Measurements from ENCODE around the gene VSTM2B.

DNA sequence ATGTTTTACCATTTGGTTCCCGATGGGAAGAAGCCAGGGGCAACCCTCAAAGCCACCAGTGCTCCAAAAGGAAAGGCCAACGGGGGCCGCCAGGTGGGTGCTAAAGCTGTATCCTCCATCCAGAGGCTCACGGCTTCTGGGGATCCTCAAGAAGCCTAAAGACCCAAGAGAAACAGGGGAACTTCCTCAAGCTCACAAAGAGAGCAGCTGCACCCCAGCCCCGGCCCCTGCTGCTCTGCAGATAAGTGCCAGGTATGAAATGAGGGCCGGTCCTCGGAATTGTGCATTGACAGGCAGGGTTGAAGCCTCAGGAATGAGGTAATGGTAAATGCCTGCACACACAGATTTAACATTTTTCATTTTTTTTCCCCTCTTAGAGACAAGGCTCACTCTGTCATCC is 72.2 kb downstream of the VSTM2B start:
- TF ChIP-seq POLR2AphosphoS5 (IDR thresholded peaks at IDR 0.05; ENCODE audit: low read depth, low read length) (no peak), TCF7L2 (IDR thresholded peaks at IDR 0.05; ENCODE audit: low read depth, low read length) (no peak), SIN3A (IDR thresholded peaks at IDR 0.05; ENCODE audit: borderline replicate concordance, insufficient read depth, low read depth, low read length) (no peak)
- TF ChIP-seq, protein P1, sequence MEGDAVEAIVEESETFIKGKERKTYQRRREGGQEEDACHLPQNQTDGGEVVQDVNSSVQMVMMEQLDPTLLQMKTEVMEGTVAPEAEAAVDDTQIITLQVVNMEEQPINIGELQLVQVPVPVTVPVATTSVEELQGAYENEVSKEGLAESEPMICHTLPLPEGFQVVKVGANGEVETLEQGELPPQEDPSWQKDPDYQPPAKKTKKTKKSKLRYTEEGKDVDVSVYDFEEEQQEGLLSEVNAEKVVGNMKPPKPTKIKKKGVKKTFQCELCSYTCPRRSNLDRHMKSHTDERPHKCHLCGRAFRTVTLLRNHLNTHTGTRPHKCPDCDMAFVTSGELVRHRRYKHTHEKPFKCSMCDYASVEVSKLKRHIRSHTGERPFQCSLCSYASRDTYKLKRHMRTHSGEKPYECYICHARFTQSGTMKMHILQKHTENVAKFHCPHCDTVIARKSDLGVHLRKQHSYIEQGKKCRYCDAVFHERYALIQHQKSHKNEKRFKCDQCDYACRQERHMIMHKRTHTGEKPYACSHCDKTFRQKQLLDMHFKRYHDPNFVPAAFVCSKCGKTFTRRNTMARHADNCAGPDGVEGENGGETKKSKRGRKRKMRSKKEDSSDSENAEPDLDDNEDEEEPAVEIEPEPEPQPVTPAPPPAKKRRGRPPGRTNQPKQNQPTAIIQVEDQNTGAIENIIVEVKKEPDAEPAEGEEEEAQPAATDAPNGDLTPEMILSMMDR (IDR thresholded peaks at IDR 0.05) = no peak
